Keratinocyte (primary cell): ENCODE data around the gene ZPR1. TPM values are rescaled to one million over a fixed set of nuclear protein-coding genes. Genes with fewer than 3 reads are reported as not detected.

ENCODE experiments used
- DNase-seq: peaks from one replicate; pipeline ENCODE4 v3.0.0-alpha.2; 2011; ENCODE audit warnings: low read depth, missing footprints, low spot score
- FAIRE-seq: peaks from 2 replicates; lab custom pipeline; 2011; peaks lifted over from hg19 to GRCh38; lab: Jason Lieb, UNC
- H2AFZ ChIP-seq: 2 replicates; pipeline ENCODE4 v1.6.0; 2012; ENCODE audit warnings: low read length, control low read depth, inconsistent platforms; ENCODE audit not compliant: control insufficient read depth
- H3K27ac ChIP-seq: 2 replicates; pipeline ENCODE4 v1.5.1; 2011; ENCODE audit warnings: low read length; ENCODE audit not compliant: control insufficient read depth, insufficient read depth
- H3K27me3 ChIP-seq: 3 replicates; pipeline ENCODE4 v1.6.0; 2011; ENCODE audit warnings: low read length; ENCODE audit not compliant: control insufficient read depth, insufficient read depth; ENCODE audit errors: extremely low read depth
- H3K36me3 ChIP-seq, 2 experiments: 2 replicates in 1 of 2; 3 replicates in 1 of 2; pipeline ENCODE4 v1.5.1; 2011; ENCODE audit warnings: low read length in 2 of 2, mild to moderate bottlenecking in 1 of 2; ENCODE audit not compliant: control insufficient read depth in 2 of 2, insufficient read depth in 2 of 2; ENCODE audit errors: extremely low read depth in 1 of 2
- H3K4me1 ChIP-seq: 3 replicates; pipeline ENCODE4 v1.5.1; 2011; ENCODE audit warnings: low read length; ENCODE audit not compliant: control insufficient read depth, insufficient read depth; ENCODE audit errors: extremely low read depth
- H3K4me2 ChIP-seq: 3 replicates; pipeline ENCODE4 v1.6.0; 2011; ENCODE audit warnings: low read depth, low read length; ENCODE audit not compliant: control insufficient read depth, insufficient read depth; ENCODE audit errors: extremely low read depth
- H3K4me3 ChIP-seq, 3 experiments: fragments of 200-600 bp in 1 of 3; sonication (generic) in 1 of 3; 2 replicates in 2 of 3; 3 replicates in 1 of 3; pipeline ENCODE4 v1.5.1; 2011 to 2016; ENCODE audit warnings: low read length in 3 of 3, mild to moderate bottlenecking in 3 of 3, control low read depth in 2 of 3, inconsistent platforms in 1 of 3, low read depth in 1 of 3, mixed read lengths in 1 of 3, mixed run types in 1 of 3, moderate library complexity in 1 of 3; ENCODE audit not compliant: control insufficient read depth in 2 of 3, insufficient read depth in 2 of 3; ENCODE audit errors: extremely low read depth in 1 of 3
- H3K79me2 ChIP-seq: 2 replicates; pipeline ENCODE4 v1.6.0; 2012; ENCODE audit warnings: low read length; ENCODE audit not compliant: control insufficient read depth, insufficient read depth
- H3K9ac ChIP-seq: 3 replicates; pipeline ENCODE4 v1.6.0; 2011; ENCODE audit warnings: low read length; ENCODE audit not compliant: control insufficient read depth, insufficient read depth; ENCODE audit errors: extremely low read depth
- H3K9me1 ChIP-seq: 3 replicates; pipeline ENCODE4 v1.6.0; 2011; ENCODE audit warnings: low read length; ENCODE audit not compliant: control insufficient read depth, insufficient read depth; ENCODE audit errors: extremely low read depth
- H3K9me3 ChIP-seq: 2 replicates; pipeline ENCODE4 v1.5.1; 2012; ENCODE audit warnings: low read depth, low read length; ENCODE audit not compliant: control insufficient read depth
- H4K20me1 ChIP-seq: 3 replicates; pipeline ENCODE4 v1.6.0; 2011; ENCODE audit warnings: low read length; ENCODE audit not compliant: control insufficient read depth, insufficient read depth; ENCODE audit errors: extremely low read depth
- EZH2 ChIP-seq: IDR thresholded peaks from one replicate; pipeline ENCODE4 v1.6.1; 2012; ENCODE audit warnings: inconsistent platforms, mild to moderate bottlenecking, low read length, moderate library complexity
- dilution Hi-C: fragments of 300-500 bp; cut with MboI; formaldehyde crosslinking; loops from one replicate; pipeline ENCODE4 v1.7.0; 2020; ENCODE audit warnings: low sequenced_read_pairs; ENCODE audit not compliant: extremely low pct_ligation_motif_present
- polyA plus RNA-seq, 5 experiments: library from polyadenylated mRNA; depleted of rRNA in 3 of 5; stranded (reverse) in 3 of 5; stranded (forward) in 1 of 5; unstranded in 1 of 5; fragments of >200 nt; gene quantifications; 1 replicate in 1 of 5; 2 replicates in 3 of 5; 3 replicates in 1 of 5; pipeline versions ENCODE4 v1.2.1 to v1.2.3, GENCODE V29; 2011 to 2012; ENCODE audit warnings: missing spikeins in 2 of 5, low read depth in 1 of 5, low replicate concordance in 1 of 5
- TF ChIP-seq, protein P1 (sequence below), 3 experiments: IDR thresholded peaks in 1 of 3; conservative IDR thresholded peaks in 1 of 3; optimal IDR thresholded peaks in 1 of 3; 2 replicates in 2 of 3; 3 replicates in 1 of 3; pipeline versions ENCODE3 to v1.5.1; 2011; ENCODE audit warnings: low read length in 3 of 3, mild to moderate bottlenecking in 3 of 3, moderate library complexity in 2 of 3, control low read depth in 1 of 3, inconsistent platforms in 1 of 3; ENCODE audit not compliant: insufficient read depth in 2 of 3; ENCODE audit errors: extremely low read depth in 1 of 3

Gene ZPR1
- polyA plus RNA-seq, 1 donor (not counting 4 experiments of a cell fraction or from before 2014, with no cell fraction given) = 71.1 TPM

DNA sequence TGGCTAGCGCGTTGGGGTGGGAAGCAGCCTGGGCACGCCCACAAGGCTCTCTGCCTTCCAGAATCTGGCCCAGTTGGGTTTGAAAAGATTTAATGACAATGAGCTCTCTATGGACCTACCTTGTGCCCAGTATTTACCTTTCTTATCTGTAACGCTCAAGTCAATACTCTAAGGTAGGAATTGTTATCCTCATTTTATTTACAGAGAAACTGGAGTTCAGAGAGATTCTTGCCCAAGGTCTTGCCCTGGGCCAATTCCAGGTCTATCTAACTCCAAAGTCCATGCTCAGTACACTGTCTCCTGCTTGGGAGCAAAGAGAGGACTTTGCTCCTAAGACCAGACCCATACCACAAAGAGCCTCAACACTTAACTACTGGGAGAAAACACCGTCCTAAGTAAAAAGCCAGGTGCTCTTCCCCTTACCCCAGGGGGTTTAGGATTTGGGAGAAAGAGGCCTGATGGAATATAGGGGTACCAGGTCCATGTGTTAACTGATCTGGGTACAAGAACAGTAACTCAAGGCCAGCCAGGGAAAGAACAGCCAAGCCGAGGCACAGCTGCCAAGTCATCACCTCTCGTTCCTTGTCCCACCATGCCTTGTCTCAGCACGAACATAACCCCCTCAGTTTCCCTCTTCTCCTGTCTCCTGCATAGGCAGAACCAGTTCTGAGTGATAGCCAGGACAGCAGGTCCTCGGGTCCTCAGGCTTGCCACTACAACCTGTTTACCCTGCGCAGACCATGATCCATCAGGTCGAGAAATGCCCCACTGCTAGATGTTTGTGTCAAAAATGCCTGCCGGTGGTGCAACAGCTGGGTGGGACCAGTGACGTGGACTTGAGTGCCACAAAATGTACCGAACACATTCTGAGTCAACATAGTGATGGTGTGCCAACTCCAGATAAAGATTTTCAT, 20.7 kb upstream of the ZPR1 start:
- dilution Hi-C loops = no loop called here
- DNase-seq (no peak), FAIRE-seq (no peak)
- Histone ChIP-seq H2AFZ (no peak overlapping the region), H3K36me3 (no peaks in the 10 kb centered on the region), H4K20me1 (no peaks in the 10 kb centered on the region), H3K9ac (no peak overlapping the region), H3K9me3 (no peaks in the 10 kb centered on the region), H3K27ac (no peak overlapping the region), H3K27me3 (no peaks in the 10 kb centered on the region), H3K9me1 (no peaks in the 10 kb centered on the region), H3K4me2 (no peak overlapping the region), H3K79me2 (no peaks in the 10 kb centered on the region), H3K4me3 (no peak overlapping the region), H3K4me1 (no peaks in the 10 kb centered on the region)
- TF ChIP-seq, protein P1, sequence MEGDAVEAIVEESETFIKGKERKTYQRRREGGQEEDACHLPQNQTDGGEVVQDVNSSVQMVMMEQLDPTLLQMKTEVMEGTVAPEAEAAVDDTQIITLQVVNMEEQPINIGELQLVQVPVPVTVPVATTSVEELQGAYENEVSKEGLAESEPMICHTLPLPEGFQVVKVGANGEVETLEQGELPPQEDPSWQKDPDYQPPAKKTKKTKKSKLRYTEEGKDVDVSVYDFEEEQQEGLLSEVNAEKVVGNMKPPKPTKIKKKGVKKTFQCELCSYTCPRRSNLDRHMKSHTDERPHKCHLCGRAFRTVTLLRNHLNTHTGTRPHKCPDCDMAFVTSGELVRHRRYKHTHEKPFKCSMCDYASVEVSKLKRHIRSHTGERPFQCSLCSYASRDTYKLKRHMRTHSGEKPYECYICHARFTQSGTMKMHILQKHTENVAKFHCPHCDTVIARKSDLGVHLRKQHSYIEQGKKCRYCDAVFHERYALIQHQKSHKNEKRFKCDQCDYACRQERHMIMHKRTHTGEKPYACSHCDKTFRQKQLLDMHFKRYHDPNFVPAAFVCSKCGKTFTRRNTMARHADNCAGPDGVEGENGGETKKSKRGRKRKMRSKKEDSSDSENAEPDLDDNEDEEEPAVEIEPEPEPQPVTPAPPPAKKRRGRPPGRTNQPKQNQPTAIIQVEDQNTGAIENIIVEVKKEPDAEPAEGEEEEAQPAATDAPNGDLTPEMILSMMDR (optimal IDR thresholded peaks at IDR 0.05 in 1 of 3, IDR thresholded peaks at IDR 0.05 in 1 of 3, conservative IDR thresholded peaks at IDR 0.05 in 1 of 3; ENCODE audit: extremely low read depth in 1 of 3, insufficient read depth in 2 of 3, low read length in 3 of 3) = no peak
- TF ChIP-seq EZH2 = no peak

DNA sequence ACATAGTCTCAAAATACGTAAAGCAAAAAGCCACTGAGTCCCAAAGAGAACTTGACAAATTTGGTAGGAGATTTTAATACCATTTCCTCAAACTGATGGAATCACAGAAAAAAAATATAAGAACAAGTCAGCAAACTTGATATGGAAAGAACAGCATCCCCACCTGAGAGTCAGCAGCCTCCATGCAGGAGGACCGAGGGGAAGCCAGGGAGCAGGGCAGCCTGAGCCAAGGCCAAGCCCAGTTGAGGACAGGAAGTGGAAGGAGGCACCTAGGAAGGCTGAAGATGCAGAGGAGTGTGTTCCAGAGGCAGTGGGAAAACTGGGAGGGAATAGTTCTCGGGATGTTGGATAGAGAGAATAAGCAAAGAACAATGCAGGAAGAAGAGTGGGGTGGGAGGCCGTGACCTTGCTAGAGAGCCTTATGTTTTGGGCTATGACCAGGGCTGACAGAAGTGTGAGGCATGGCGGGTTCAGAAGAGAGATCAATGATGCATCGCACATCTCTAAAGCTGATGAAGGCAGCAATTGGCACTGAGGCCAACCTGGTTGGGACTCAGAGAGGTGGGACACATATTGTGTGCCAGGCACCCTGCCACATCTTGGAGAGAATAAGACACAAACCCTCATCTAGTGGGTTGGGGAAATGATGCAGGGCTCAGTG, 19.9 kb upstream of the ZPR1 start:
- H3K9me3 ChIP-seq = no peaks in the 10 kb centered on the region
- no peaks in the 10 kb centered on the region for H3K9me1 ChIP-seq
- H3K9ac ChIP-seq = no peak overlapping the region
- DNase-seq = no peak
- no peak for TF ChIP-seq EZH2
- TF ChIP-seq, protein P1 (optimal IDR thresholded peaks at IDR 0.05 in 1 of 3, IDR thresholded peaks at IDR 0.05 in 1 of 3, conservative IDR thresholded peaks at IDR 0.05 in 1 of 3; ENCODE audit: extremely low read depth in 1 of 3, insufficient read depth in 2 of 3, low read length in 3 of 3) = no peak
- no peak for FAIRE-seq
- no peaks in the 10 kb centered on the region for H4K20me1 ChIP-seq
- H3K4me3 ChIP-seq = no peak overlapping the region
- no peak overlapping the region for H3K4me2 ChIP-seq
- dilution Hi-C loops = no loop called here
- no peaks in the 10 kb centered on the region for H3K79me2 ChIP-seq
- no peaks in the 10 kb centered on the region for H3K4me1 ChIP-seq
- no peak overlapping the region for H2AFZ ChIP-seq
- no peaks in the 10 kb centered on the region for H3K36me3 ChIP-seq
- H3K27ac ChIP-seq = no peak overlapping the region
- H3K27me3 ChIP-seq = no peaks in the 10 kb centered on the region
